Neural progenitor cell (in vitro differentiated cells): ENCODE results near the gene SERPINB10.

ENCODE experiments used
- EZH2 ChIP-seq: fragments of 200-600 bp; sonication (generic); IDR thresholded peaks from 2 replicates; pipeline ENCODE4 v1.6.1; 2017; ENCODE audit warnings: antibody characterized with exemption, mild to moderate bottlenecking, moderate library complexity
- EZH2phosphoT487 ChIP-seq: fragments of 200-600 bp; sonication (generic); IDR thresholded peaks from 2 replicates; pipeline ENCODE4 v1.6.1; 2017; ENCODE audit warnings: antibody characterized with exemption
- TF ChIP-seq, protein P1 (sequence below): fragments of 200-600 bp; sonication (generic); IDR thresholded peaks from 2 replicates; pipeline ENCODE4 v1.5.1; 2017; ENCODE audit warnings: antibody characterized with exemption, mild to moderate bottlenecking

- TF ChIP-seq, protein P1, sequence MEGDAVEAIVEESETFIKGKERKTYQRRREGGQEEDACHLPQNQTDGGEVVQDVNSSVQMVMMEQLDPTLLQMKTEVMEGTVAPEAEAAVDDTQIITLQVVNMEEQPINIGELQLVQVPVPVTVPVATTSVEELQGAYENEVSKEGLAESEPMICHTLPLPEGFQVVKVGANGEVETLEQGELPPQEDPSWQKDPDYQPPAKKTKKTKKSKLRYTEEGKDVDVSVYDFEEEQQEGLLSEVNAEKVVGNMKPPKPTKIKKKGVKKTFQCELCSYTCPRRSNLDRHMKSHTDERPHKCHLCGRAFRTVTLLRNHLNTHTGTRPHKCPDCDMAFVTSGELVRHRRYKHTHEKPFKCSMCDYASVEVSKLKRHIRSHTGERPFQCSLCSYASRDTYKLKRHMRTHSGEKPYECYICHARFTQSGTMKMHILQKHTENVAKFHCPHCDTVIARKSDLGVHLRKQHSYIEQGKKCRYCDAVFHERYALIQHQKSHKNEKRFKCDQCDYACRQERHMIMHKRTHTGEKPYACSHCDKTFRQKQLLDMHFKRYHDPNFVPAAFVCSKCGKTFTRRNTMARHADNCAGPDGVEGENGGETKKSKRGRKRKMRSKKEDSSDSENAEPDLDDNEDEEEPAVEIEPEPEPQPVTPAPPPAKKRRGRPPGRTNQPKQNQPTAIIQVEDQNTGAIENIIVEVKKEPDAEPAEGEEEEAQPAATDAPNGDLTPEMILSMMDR, result no peak
- TF ChIP-seq EZH2 (no peak), EZH2phosphoT487 (no peak)
Measured at GRCh38 chr18:63903851-63904570, 3.7 kb upstream of the SERPINB10 start.
